GM12878 (cell line): ENCODE results near the gene ORC4. TPM values are rescaled to one million over a fixed set of nuclear protein-coding genes. Genes with fewer than 3 reads are reported as not detected.

Experiments
- ATAC-seq: fragments of 200-7000 bp; cut with Tn5 transposase; 3 replicates; pipeline ENCODE4 v1.9.1; 2020; ENCODE audit warnings: mild to moderate bottlenecking, moderate library complexity
- BruUV-seq: library from RNA; stranded (reverse); fragments of 400-500 nt; replicated peaks from 2 replicates; lab custom pipeline; 2021; lab: Mats Ljungman, UMichigan
- CTCF ChIA-PET: fragments of 300-600 bp; sonication (Branson Sonifier 250); formaldehyde crosslinking; extraction: SDS; loops from one replicate; lab custom pipeline; 2021; ENCODE audit warnings: inconsistent platforms; lab: Yijun Ruan, JAX
- POLR2A ChIA-PET: fragments of 350-600 bp; formaldehyde crosslinking; extraction: SDS; loops from one replicate; lab custom pipeline; 2021; ENCODE audit warnings: inconsistent platforms; lab: Charles Lee
- RAD21 ChIA-PET: fragments of 300-600 bp; sonication (Branson Sonifier 250); formaldehyde crosslinking; loops from one replicate; lab custom pipeline; 2023; ENCODE audit warnings: antibody characterized with exemption; ENCODE audit not compliant: unreplicated experiment; lab: Charles Lee
- SMC1A ChIA-PET: fragments of 300-600 bp; sonication (Branson Sonifier 250); formaldehyde crosslinking; loops from one replicate; lab custom pipeline; 2023; ENCODE audit not compliant: unreplicated experiment, uncharacterized antibody; lab: Charles Lee
- DNase-seq: peaks from one replicate; pipeline ENCODE4 v3.0.0-alpha.2; 2011; ENCODE audit warnings: low read depth, low spot score
- FAIRE-seq: peaks from 3 replicates; lab custom pipeline; 2011; peaks lifted over from hg19 to GRCh38; lab: Jason Lieb, UNC
- H2AFZ ChIP-seq: 2 replicates; pipeline ENCODE4 v1.6.0; 2011; ENCODE audit warnings: low read depth, low read length, control low read depth; ENCODE audit not compliant: control insufficient read depth
- H3K27ac ChIP-seq: 2 replicates; pipeline ENCODE4 v1.5.1; 2011; ENCODE audit warnings: control low read depth; ENCODE audit not compliant: control insufficient read depth, insufficient read depth
- H3K27me3 ChIP-seq, 2 experiments: replicated peaks in 1 of 2; 2 replicates each; pipeline versions ENCODE4 v1.6.0 to v1.6.1; 2011; ENCODE audit warnings: low read length in 1 of 2; ENCODE audit not compliant: control insufficient read depth in 2 of 2, insufficient read depth in 2 of 2
- H3K36me3 ChIP-seq, 2 experiments: 2 replicates each; pipeline ENCODE4 v1.5.1; 2011; ENCODE audit warnings: low read length in 1 of 2; ENCODE audit not compliant: control insufficient read depth in 2 of 2, insufficient read depth in 2 of 2
- H3K4me1 ChIP-seq: 2 replicates; pipeline ENCODE4 v1.6.1; 2011; ENCODE audit warnings: mild to moderate bottlenecking, low read length, moderate library complexity, mixed read lengths; ENCODE audit not compliant: control insufficient read depth, insufficient read depth
- H3K4me2 ChIP-seq: 2 replicates; pipeline ENCODE4 v1.6.0; 2011; ENCODE audit warnings: control low read depth; ENCODE audit not compliant: control insufficient read depth, insufficient read depth
- H3K4me3 ChIP-seq: fragments of 200-600 bp; sonication (generic); 2 replicates; pipeline ENCODE4 v1.5.1; 2016
- H3K79me2 ChIP-seq: 2 replicates; pipeline ENCODE4 v1.6.0; 2011; ENCODE audit warnings: low read length; ENCODE audit not compliant: control insufficient read depth, insufficient read depth
- H3K9ac ChIP-seq: 2 replicates; pipeline ENCODE4 v1.8.0; 2011; ENCODE audit warnings: low read length, control low read depth, mixed read lengths; ENCODE audit not compliant: control insufficient read depth, insufficient read depth
- H3K9me3 ChIP-seq: replicated peaks from 3 replicates; pipeline ENCODE4 v1.5.1; 2011; ENCODE audit warnings: mild to moderate bottlenecking, low read length; ENCODE audit not compliant: control insufficient read depth, insufficient read depth
- H4K20me1 ChIP-seq: 2 replicates; pipeline ENCODE4 v1.6.0; 2011; ENCODE audit not compliant: control insufficient read depth, insufficient read depth
- EZH2 ChIP-seq: IDR thresholded peaks from 2 replicates; pipeline ENCODE4 v1.6.1; 2012; ENCODE audit warnings: low read depth, mild to moderate bottlenecking, control low read depth, inconsistent platforms, low read length, borderline replicate concordance; ENCODE audit not compliant: control insufficient read depth
- FOS ChIP-seq: IDR thresholded peaks from 3 replicates; pipeline ENCODE4 v1.6.1; 2011; ENCODE audit warnings: borderline replicate concordance; ENCODE audit not compliant: insufficient read length; ENCODE audit errors: extremely low read depth
- MLLT1 ChIP-seq: fragments of 450-650 bp; IDR thresholded peaks from 2 replicates; pipeline ENCODE4 v1.6.1; 2016; ENCODE audit warnings: mild to moderate bottlenecking
- NR2C2 ChIP-seq: IDR thresholded peaks from 2 replicates; pipeline ENCODE4 v1.6.1; 2011; ENCODE audit warnings: borderline replicate concordance, low read depth; ENCODE audit not compliant: control insufficient read depth, insufficient read length
- RAD21 ChIP-seq: IDR thresholded peaks from 2 replicates; pipeline ENCODE4 v1.6.1; 2011; ENCODE audit warnings: mild to moderate bottlenecking, low read depth, low read length, moderate library complexity; ENCODE audit not compliant: insufficient read depth
- RCOR1 ChIP-seq: conservative IDR thresholded peaks from 2 replicates; pipeline ENCODE4 v1.6.1; 2012; ENCODE audit warnings: low read depth, low read length, improper control_type of control experiment
- SMAD1 ChIP-seq: fragments of 450-650 bp; IDR thresholded peaks from 2 replicates; pipeline ENCODE4 v1.6.1; 2018; ENCODE audit warnings: mild to moderate bottlenecking, low read depth; ENCODE audit not compliant: partially characterized antibody
- TAF1 ChIP-seq: IDR thresholded peaks from 2 replicates; pipeline ENCODE4 v1.6.1; 2011; ENCODE audit warnings: mild to moderate bottlenecking, low read depth, low read length, borderline replicate concordance
- ZBTB11 ChIP-seq: fragments of 450-650 bp; formaldehyde crosslinking; IDR thresholded peaks from 2 replicates; pipeline ENCODE4 v1.5.0; 2022; ENCODE audit warnings: mild to moderate bottlenecking, missing genetic modification characterization
- ZNF207 ChIP-seq: fragments of 450-650 bp; IDR thresholded peaks from 2 replicates; pipeline ENCODE4 v1.6.1; 2014; ENCODE audit warnings: antibody characterized with exemption, mild to moderate bottlenecking, borderline replicate concordance
- in situ Hi-C: fragments of 300-500 bp; cut with MboI; formaldehyde crosslinking; loops from 9 replicates; pipeline ENCODE4 v1.14.3; 2018; ENCODE audit warnings: mixed read lengths
- intact Hi-C: fragments of 100-400 bp; cut with micrococcal nuclease; formaldehyde crosslinking; loops from one replicate; pipeline ENCODE4 v1.14.2; 2022; ENCODE audit not compliant: unreplicated experiment
- polyA plus RNA-seq, 11 experiments: library from polyadenylated mRNA; depleted of rRNA in 4 of 11; unstranded in 6 of 11; stranded (reverse) in 5 of 11; fragments of >200 nt; fragmentation: Nextera tagmentation in 4 of 11; fragmentation: Illumina TruSeq in 1 of 11; extraction: Ambion mirVana in 4 of 11; extraction: Trizol in 1 of 11; gene quantifications; 1 replicate in 1 of 11; 2 replicates in 10 of 11; pipeline versions ENCODE4 v1.2.1 to v1.2.3, GENCODE V29; 2011 to 2016; ENCODE audit warnings: inconsistent platforms in 2 of 11, missing spikeins in 2 of 11, low read depth in 1 of 11
- total RNA-seq, 4 experiments: library from RNA; depleted of rRNA in 3 of 4; stranded (reverse); fragments of >200 nt in 3 of 4; fragmentation: Illumina TruSeq in 1 of 4; extraction: Trizol in 1 of 4; gene quantifications; 2 replicates each; pipeline versions ENCODE4 v1.2.1 to v1.2.3, GENCODE V29; 2013 to 2021
- TF ChIP-seq, protein P1 (sequence below): IDR thresholded peaks from 2 replicates; pipeline ENCODE4 v1.6.1; 2012; ENCODE audit warnings: low read depth, low read length, improper control_type of control experiment
- TF ChIP-seq, protein P2 (sequence below): IDR thresholded peaks from 2 replicates; pipeline ENCODE4 v1.6.1; 2012; ENCODE audit warnings: low read depth, low read length, improper control_type of control experiment

ORC4 gene
- total and polyA plus RNA-seq, 10 of the 15 experiments (the other 5 are each of a cell fraction or from before 2014, with no cell fraction given), result 25.7 to 71.3 (median 52.1) TPM

DNA sequence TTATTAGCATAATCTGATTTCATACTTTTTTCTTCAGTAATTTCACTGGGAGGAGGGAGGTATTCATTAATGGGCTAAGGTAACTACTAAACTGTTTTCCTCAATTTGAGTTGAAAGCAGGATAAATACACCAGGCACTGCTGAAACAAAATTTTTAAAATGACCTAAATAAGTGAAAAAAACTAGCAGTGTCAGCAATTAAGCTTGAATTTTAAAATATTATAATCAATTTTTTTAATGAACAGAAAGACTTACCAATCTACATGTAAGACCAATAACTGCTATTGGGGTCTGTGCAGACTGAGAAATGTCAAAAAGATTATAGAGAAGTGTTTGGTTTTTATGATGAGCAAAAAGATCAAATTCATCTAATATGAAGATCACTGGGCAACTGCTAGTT lies 68.4 kb downstream of the ORC4 start:
- no peak overlapping the region for H3K9ac ChIP-seq
- H3K4me1 ChIP-seq, result no peaks in the 10 kb centered on the region
- H4K20me1 ChIP-seq, result no peaks in the 10 kb centered on the region
- no peak overlapping the region for H3K4me3 ChIP-seq
- no peak for FAIRE-seq
- no TSS peak for BruUV-seq
- ATAC-seq, result no peak
- no peak for DNase-seq
- H3K9me3 ChIP-seq, result no peaks in the 10 kb centered on the region
- ChIA-PET CTCF (interaction anchor here (1.4 kb wide), 1 partner anchor 16 kb away, joined by 3 read pairs; no protein-coding TSS in a partner anchor), SMC1A (no interaction called here), RAD21 (no interaction called here), POLR2A (no interaction called here)
- in situ Hi-C loops (loop anchor here (25.0 kb wide), 1 partner anchor 1610 kb away; no protein-coding TSS in a partner anchor), intact Hi-C loops (no loop called here)
- TF ChIP-seq SMAD1 (no peak), MLLT1 (no peak), EZH2 (no peak), TAF1 (no peak), RAD21 (no peak), RCOR1 (no peak), NR2C2 (no peak), ZNF207 (no peak), ZBTB11 (CRISPR knock-in tag) (no peak), FOS (no peak)
- TF ChIP-seq, protein P1, sequence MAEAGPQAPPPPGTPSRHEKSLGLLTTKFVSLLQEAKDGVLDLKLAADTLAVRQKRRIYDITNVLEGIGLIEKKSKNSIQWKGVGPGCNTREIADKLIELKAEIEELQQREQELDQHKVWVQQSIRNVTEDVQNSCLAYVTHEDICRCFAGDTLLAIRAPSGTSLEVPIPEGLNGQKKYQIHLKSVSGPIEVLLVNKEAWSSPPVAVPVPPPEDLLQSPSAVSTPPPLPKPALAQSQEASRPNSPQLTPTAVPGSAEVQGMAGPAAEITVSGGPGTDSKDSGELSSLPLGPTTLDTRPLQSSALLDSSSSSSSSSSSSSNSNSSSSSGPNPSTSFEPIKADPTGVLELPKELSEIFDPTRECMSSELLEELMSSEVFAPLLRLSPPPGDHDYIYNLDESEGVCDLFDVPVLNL, result no peak
- TF ChIP-seq, protein P2, sequence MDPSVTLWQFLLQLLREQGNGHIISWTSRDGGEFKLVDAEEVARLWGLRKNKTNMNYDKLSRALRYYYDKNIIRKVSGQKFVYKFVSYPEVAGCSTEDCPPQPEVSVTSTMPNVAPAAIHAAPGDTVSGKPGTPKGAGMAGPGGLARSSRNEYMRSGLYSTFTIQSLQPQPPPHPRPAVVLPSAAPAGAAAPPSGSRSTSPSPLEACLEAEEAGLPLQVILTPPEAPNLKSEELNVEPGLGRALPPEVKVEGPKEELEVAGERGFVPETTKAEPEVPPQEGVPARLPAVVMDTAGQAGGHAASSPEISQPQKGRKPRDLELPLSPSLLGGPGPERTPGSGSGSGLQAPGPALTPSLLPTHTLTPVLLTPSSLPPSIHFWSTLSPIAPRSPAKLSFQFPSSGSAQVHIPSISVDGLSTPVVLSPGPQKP, result no peak
- H3K79me2 ChIP-seq, result no peaks in the 10 kb centered on the region
- H2AFZ ChIP-seq, result no peak overlapping the region
- no peak overlapping the region for H3K27ac ChIP-seq
- peaks cover 0 to 10% of the 10 kb centered on the region in 2 experiments; a peak in 2 of 4 replicates for H3K36me3 ChIP-seq
- H3K4me2 ChIP-seq, result no peak overlapping the region
- H3K27me3 ChIP-seq, result no peaks in the 10 kb centered on the region
